Panc1 (cell line): ENCODE data around the gene CHN1.

ENCODE experiments used
- CTCF ChIP-seq: fragments of 450-650 bp; IDR thresholded peaks from 2 replicates; pipeline ENCODE4 v1.5.1; 2017; ENCODE audit warnings: mild to moderate bottlenecking
- POLR2AphosphoS5 ChIP-seq: IDR thresholded peaks from 2 replicates; pipeline ENCODE4 v1.6.1; 2012; ENCODE audit warnings: mild to moderate bottlenecking, low read depth, low read length, moderate library complexity

- TF ChIP-seq CTCF (no peak), POLR2AphosphoS5 (no peak)
Observed at GRCh38 chr2:174971868-174972781, 33.1 kb downstream of the CHN1 start.
